WTC11 (cell line): ENCODE data around the gene PEX7. TPM values are rescaled to one million over a fixed set of nuclear protein-coding genes. Genes with fewer than 3 reads are reported as not detected.

ENCODE experiments used
- ATAC-seq: fragments of 200-7000 bp; cut with Tn5 transposase; 2 replicates; pipeline ENCODE4 v1.10.0; 2021; ENCODE audit warnings: mild to moderate bottlenecking, moderate library complexity
- CTCF ChIA-PET: fragments of 300-600 bp; sonication (Branson Sonifier 250); formaldehyde crosslinking; loops from one replicate; lab custom pipeline; 2021; ENCODE audit warnings: antibody characterized with exemption; lab: Charles Lee
- POLR2A ChIA-PET: fragments of 350-600 bp; sonication (Branson Sonifier 250); formaldehyde crosslinking; loops from one replicate; lab custom pipeline; 2021; ENCODE audit warnings: antibody characterized with exemption; lab: Charles Lee
- DNase-seq: peaks from one replicate; pipeline ENCODE4 v3.0.0; 2021; ENCODE audit warnings: low spot score
- H3K27ac Mint-ChIP-seq: 2 replicates; pipeline ENCODE4 v1.8.0; 2021; ENCODE audit warnings: mixed read lengths
- H3K27me3 Mint-ChIP-seq: 2 replicates; pipeline ENCODE4 v1.8.0; 2021; ENCODE audit warnings: low read depth, mild to moderate bottlenecking, moderate library complexity, mixed read lengths
- H3K36me3 Mint-ChIP-seq: 2 replicates; pipeline ENCODE4 v1.8.0; 2021; ENCODE audit warnings: mixed read lengths
- H3K4me1 Mint-ChIP-seq: 2 replicates; pipeline ENCODE4 v1.8.0; 2022; ENCODE audit warnings: mixed read lengths
- H3K4me3 Mint-ChIP-seq: 2 replicates; pipeline ENCODE4 v1.8.0; 2021; ENCODE audit warnings: mild to moderate bottlenecking, moderate library complexity, mixed read lengths
- H3K9me3 Mint-ChIP-seq: 2 replicates; pipeline ENCODE4 v1.8.0; 2021; ENCODE audit warnings: mixed read lengths
- CREM ChIP-seq: sonication (generic); formaldehyde crosslinking; IDR thresholded peaks from 2 replicates; pipeline ENCODE4 v1.8.1; 2022; ENCODE audit warnings: mild to moderate bottlenecking, missing genetic modification reagents, moderate library complexity
- ESRRA ChIP-seq: sonication (generic); formaldehyde crosslinking; IDR thresholded peaks from 2 replicates; pipeline ENCODE4 v1.8.1; 2022; ENCODE audit warnings: mild to moderate bottlenecking, missing genetic modification reagents, borderline replicate concordance
- ETV6 ChIP-seq: sonication (generic); formaldehyde crosslinking; IDR thresholded peaks from 2 replicates; pipeline ENCODE4 v1.8.1; 2022; ENCODE audit warnings: mild to moderate bottlenecking, missing genetic modification reagents
- FOXJ3 ChIP-seq: sonication (generic); formaldehyde crosslinking; IDR thresholded peaks from 2 replicates; pipeline ENCODE4 v1.9.0; 2021; ENCODE audit warnings: missing genetic modification reagents, mild to moderate bottlenecking, borderline replicate concordance
- FOXK1 ChIP-seq: sonication (generic); formaldehyde crosslinking; IDR thresholded peaks from 2 replicates; pipeline ENCODE4 v1.8.0; 2022; ENCODE audit warnings: mild to moderate bottlenecking, moderate library complexity, missing genetic modification reagents
- GRHL2 ChIP-seq: fragments of 250-450 bp; sonication (Bioruptor Pico); IDR thresholded peaks from 2 replicates; pipeline ENCODE4 v1.8.0; 2022; ENCODE audit warnings: mild to moderate bottlenecking, moderate library complexity; ENCODE audit not compliant: insufficient replicate concordance, severe bottlenecking
- NFATC4 ChIP-seq: fragments of 250-450 bp; sonication (Bioruptor Pico); IDR thresholded peaks from 2 replicates; pipeline ENCODE4 v1.9.0; 2021; ENCODE audit warnings: mild to moderate bottlenecking
- OVOL2 ChIP-seq: fragments of 250-450 bp; sonication (Bioruptor Pico); IDR thresholded peaks from 2 replicates; pipeline ENCODE4 v1.9.0; 2021; ENCODE audit warnings: mild to moderate bottlenecking, borderline replicate concordance
- ZBTB21 ChIP-seq: sonication (generic); formaldehyde crosslinking; IDR thresholded peaks from 2 replicates; pipeline ENCODE4 v1.8.1; 2023; ENCODE audit warnings: mild to moderate bottlenecking, missing genetic modification reagents, borderline replicate concordance
- ZNF219 ChIP-seq: sonication (generic); formaldehyde crosslinking; IDR thresholded peaks from 2 replicates; pipeline ENCODE4 v1.8.0; 2023; ENCODE audit warnings: missing genetic modification reagents, mild to moderate bottlenecking, borderline replicate concordance
- ZNF317 ChIP-seq: sonication (generic); formaldehyde crosslinking; IDR thresholded peaks from 2 replicates; pipeline ENCODE4 v1.8.1; 2023; ENCODE audit warnings: low read depth, mild to moderate bottlenecking, moderate library complexity, missing genetic modification reagents, borderline replicate concordance
- total RNA-seq: library from RNA; stranded (reverse); gene quantifications from 3 replicates; pipeline ENCODE4 v1.2.3, GENCODE V29; 2021
- TF ChIP-seq, protein P1 (sequence below): sonication (generic); formaldehyde crosslinking; IDR thresholded peaks from 2 replicates; pipeline ENCODE4 v1.8.0; 2022; ENCODE audit warnings: mild to moderate bottlenecking, missing genetic modification reagents
- TF ChIP-seq, protein P2 (sequence below): sonication (generic); formaldehyde crosslinking; IDR thresholded peaks from 2 replicates; pipeline ENCODE4 v1.8.1; 2023; ENCODE audit warnings: mild to moderate bottlenecking, missing genetic modification reagents, moderate library complexity
- TF ChIP-seq, protein P3 (sequence below): sonication (generic); formaldehyde crosslinking; IDR thresholded peaks from 2 replicates; pipeline ENCODE4 v1.8.0; 2022; ENCODE audit warnings: mild to moderate bottlenecking, missing genetic modification reagents
- TF ChIP-seq, protein P4 (sequence below): fragments of 250-450 bp; sonication (Bioruptor Pico); IDR thresholded peaks from 2 replicates; pipeline ENCODE4 v1.8.0; 2021; ENCODE audit warnings: mild to moderate bottlenecking
- TF ChIP-seq, protein P5 (sequence below): sonication (generic); formaldehyde crosslinking; IDR thresholded peaks from 2 replicates; pipeline ENCODE4 v1.8.0; 2022; ENCODE audit warnings: missing genetic modification reagents
- TF ChIP-seq, protein P6 (sequence below): fragments of 250-450 bp; sonication (Bioruptor Pico); IDR thresholded peaks from 2 replicates; pipeline ENCODE4 v1.9.0; 2021; ENCODE audit warnings: mild to moderate bottlenecking
- TF ChIP-seq, protein P7 (sequence below): sonication (generic); formaldehyde crosslinking; conservative IDR thresholded peaks from 2 replicates; pipeline ENCODE4 v1.8.1; 2023; ENCODE audit warnings: mild to moderate bottlenecking, low read depth, missing genetic modification reagents, moderate library complexity
- TF ChIP-seq, protein P8 (sequence below): sonication (generic); formaldehyde crosslinking; IDR thresholded peaks from 2 replicates; pipeline ENCODE4 v1.8.1; 2022; ENCODE audit warnings: mild to moderate bottlenecking, missing genetic modification reagents, moderate library complexity, borderline replicate concordance

PEX7 gene
- total RNA-seq, 1 experiment from 2014 or later, result 9.8 TPM

DNA sequence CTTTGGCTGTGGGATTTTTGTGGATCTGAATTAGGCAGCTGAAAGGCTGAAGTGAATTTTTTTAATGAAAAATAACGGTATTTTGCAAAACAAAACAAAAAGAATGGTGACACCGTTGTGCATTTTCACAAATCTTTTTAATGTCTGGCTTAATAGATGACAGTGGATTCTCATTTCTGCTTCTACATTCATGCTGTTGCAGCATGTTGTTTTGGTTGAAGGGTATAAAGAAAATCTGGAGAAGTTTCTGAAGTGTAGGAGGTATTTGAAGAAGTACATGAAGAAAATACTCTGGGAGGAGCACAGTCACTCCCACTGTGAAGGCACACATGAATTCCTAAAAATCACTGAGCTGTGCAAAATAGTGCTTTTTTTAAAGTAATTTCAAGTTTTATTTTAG lies 27.0 kb upstream of the PEX7 start (continued):
- no peak for TF ChIP-seq OVOL2 (CRISPR knock-in tag)
- TF ChIP-seq, protein P1, sequence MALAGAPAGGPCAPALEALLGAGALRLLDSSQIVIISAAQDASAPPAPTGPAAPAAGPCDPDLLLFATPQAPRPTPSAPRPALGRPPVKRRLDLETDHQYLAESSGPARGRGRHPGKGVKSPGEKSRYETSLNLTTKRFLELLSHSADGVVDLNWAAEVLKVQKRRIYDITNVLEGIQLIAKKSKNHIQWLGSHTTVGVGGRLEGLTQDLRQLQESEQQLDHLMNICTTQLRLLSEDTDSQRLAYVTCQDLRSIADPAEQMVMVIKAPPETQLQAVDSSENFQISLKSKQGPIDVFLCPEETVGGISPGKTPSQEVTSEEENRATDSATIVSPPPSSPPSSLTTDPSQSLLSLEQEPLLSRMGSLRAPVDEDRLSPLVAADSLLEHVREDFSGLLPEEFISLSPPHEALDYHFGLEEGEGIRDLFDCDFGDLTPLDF (CRISPR knock-in tag), result no peak
- TF ChIP-seq ZBTB21 (CRISPR knock-in tag), result no peak
- TF ChIP-seq ZNF317 (CRISPR knock-in tag), result no peak
- TF ChIP-seq, protein P2, sequence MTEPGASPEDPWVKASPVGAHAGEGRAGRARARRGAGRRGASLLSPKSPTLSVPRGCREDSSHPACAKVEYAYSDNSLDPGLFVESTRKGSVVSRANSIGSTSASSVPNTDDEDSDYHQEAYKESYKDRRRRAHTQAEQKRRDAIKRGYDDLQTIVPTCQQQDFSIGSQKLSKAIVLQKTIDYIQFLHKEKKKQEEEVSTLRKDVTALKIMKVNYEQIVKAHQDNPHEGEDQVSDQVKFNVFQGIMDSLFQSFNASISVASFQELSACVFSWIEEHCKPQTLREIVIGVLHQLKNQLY (CRISPR knock-in tag), result no peak
- TF ChIP-seq, protein P3, sequence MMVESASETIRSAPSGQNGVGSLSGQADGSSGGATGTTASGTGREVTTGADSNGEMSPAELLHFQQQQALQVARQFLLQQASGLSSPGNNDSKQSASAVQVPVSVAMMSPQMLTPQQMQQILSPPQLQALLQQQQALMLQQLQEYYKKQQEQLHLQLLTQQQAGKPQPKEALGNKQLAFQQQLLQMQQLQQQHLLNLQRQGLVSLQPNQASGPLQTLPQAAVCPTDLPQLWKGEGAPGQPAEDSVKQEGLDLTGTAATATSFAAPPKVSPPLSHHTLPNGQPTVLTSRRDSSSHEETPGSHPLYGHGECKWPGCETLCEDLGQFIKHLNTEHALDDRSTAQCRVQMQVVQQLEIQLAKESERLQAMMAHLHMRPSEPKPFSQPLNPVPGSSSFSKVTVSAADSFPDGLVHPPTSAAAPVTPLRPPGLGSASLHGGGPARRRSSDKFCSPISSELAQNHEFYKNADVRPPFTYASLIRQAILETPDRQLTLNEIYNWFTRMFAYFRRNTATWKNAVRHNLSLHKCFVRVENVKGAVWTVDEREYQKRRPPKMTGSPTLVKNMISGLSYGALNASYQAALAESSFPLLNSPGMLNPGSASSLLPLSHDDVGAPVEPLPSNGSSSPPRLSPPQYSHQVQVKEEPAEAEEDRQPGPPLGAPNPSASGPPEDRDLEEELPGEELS (CRISPR knock-in tag), result no peak
- TF ChIP-seq ZNF219, result no peak

DNA sequence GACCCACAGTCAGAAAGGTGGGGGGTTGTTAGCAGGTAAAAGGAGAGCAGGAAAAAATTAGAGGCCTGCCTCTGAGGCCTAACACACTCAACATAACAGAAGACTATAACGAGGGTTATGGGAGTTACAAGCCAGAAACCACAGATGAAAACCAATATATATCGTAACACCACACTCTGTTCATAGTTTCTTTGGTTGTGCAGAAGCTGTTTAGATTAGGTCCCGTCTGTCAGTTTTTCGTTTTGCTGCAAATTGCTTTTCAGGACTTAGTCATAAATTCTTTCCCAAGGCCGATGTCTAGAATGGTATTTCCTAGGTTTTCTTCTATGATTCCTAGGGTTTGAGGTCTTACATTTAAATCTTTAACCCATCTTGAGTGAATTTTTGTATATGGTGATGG lies 26.4 kb upstream of the PEX7 start:
- Mint-ChIP-seq H3K4me1 (peaks cover 9% of the 10 kb centered on the region; the same call in 1 of the 2 replicates), H3K36me3 (no peaks in the 10 kb centered on the region), H3K27ac (no peak overlapping the region), H3K9me3 (no peaks in the 10 kb centered on the region), H3K4me3 (no peak overlapping the region), H3K27me3 (peaks cover 32% of the 10 kb centered on the region)
- ATAC-seq, result no peak
- ChIA-PET POLR2A (no interaction called here), CTCF (interaction anchor here (2.8 kb wide), 1 partner anchor 151 kb away, joined by 18 read pairs; no protein-coding TSS in a partner anchor)
- DNase-seq, result no peak
- TF ChIP-seq, protein P4, sequence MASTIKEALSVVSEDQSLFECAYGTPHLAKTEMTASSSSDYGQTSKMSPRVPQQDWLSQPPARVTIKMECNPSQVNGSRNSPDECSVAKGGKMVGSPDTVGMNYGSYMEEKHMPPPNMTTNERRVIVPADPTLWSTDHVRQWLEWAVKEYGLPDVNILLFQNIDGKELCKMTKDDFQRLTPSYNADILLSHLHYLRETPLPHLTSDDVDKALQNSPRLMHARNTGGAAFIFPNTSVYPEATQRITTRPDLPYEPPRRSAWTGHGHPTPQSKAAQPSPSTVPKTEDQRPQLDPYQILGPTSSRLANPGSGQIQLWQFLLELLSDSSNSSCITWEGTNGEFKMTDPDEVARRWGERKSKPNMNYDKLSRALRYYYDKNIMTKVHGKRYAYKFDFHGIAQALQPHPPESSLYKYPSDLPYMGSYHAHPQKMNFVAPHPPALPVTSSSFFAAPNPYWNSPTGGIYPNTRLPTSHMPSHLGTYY (CRISPR knock-in tag), result no peak
- TF ChIP-seq, protein P5, sequence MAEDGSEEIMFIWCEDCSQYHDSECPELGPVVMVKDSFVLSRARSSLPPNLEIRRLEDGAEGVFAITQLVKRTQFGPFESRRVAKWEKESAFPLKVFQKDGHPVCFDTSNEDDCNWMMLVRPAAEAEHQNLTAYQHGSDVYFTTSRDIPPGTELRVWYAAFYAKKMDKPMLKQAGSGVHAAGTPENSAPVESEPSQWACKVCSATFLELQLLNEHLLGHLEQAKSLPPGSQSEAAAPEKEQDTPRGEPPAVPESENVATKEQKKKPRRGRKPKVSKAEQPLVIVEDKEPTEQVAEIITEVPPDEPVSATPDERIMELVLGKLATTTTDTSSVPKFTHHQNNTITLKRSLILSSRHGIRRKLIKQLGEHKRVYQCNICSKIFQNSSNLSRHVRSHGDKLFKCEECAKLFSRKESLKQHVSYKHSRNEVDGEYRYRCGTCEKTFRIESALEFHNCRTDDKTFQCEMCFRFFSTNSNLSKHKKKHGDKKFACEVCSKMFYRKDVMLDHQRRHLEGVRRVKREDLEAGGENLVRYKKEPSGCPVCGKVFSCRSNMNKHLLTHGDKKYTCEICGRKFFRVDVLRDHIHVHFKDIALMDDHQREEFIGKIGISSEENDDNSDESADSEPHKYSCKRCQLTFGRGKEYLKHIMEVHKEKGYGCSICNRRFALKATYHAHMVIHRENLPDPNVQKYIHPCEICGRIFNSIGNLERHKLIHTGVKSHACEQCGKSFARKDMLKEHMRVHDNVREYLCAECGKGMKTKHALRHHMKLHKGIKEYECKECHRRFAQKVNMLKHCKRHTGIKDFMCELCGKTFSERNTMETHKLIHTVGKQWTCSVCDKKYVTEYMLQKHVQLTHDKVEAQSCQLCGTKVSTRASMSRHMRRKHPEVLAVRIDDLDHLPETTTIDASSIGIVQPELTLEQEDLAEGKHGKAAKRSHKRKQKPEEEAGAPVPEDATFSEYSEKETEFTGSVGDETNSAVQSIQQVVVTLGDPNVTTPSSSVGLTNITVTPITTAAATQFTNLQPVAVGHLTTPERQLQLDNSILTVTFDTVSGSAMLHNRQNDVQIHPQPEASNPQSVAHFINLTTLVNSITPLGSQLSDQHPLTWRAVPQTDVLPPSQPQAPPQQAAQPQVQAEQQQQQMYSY (CRISPR knock-in tag), result no peak
- TF ChIP-seq GRHL2 (CRISPR knock-in tag), result no peak
- TF ChIP-seq, protein P6, sequence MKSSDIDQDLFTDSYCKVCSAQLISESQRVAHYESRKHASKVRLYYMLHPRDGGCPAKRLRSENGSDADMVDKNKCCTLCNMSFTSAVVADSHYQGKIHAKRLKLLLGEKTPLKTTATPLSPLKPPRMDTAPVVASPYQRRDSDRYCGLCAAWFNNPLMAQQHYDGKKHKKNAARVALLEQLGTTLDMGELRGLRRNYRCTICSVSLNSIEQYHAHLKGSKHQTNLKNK (CRISPR knock-in tag), result no peak
- no peak for TF ChIP-seq CREM (CRISPR knock-in tag)
- TF ChIP-seq, protein P7, sequence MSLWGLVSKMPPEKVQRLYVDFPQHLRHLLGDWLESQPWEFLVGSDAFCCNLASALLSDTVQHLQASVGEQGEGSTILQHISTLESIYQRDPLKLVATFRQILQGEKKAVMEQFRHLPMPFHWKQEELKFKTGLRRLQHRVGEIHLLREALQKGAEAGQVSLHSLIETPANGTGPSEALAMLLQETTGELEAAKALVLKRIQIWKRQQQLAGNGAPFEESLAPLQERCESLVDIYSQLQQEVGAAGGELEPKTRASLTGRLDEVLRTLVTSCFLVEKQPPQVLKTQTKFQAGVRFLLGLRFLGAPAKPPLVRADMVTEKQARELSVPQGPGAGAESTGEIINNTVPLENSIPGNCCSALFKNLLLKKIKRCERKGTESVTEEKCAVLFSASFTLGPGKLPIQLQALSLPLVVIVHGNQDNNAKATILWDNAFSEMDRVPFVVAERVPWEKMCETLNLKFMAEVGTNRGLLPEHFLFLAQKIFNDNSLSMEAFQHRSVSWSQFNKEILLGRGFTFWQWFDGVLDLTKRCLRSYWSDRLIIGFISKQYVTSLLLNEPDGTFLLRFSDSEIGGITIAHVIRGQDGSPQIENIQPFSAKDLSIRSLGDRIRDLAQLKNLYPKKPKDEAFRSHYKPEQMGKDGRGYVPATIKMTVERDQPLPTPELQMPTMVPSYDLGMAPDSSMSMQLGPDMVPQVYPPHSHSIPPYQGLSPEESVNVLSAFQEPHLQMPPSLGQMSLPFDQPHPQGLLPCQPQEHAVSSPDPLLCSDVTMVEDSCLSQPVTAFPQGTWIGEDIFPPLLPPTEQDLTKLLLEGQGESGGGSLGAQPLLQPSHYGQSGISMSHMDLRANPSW (CRISPR knock-in tag), result no peak
- no peak for TF ChIP-seq NFATC4 (CRISPR knock-in tag)
- no peak for TF ChIP-seq ETV6
- no peak for TF ChIP-seq ESRRA (CRISPR knock-in tag)
- TF ChIP-seq, protein P8, sequence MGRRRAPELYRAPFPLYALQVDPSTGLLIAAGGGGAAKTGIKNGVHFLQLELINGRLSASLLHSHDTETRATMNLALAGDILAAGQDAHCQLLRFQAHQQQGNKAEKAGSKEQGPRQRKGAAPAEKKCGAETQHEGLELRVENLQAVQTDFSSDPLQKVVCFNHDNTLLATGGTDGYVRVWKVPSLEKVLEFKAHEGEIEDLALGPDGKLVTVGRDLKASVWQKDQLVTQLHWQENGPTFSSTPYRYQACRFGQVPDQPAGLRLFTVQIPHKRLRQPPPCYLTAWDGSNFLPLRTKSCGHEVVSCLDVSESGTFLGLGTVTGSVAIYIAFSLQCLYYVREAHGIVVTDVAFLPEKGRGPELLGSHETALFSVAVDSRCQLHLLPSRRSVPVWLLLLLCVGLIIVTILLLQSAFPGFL (CRISPR knock-in tag), result no peak
- no peak for TF ChIP-seq FOXJ3 (CRISPR knock-in tag)
- TF ChIP-seq FOXK1 (CRISPR knock-in tag), result no peak
